ENCODE measurements around the gene DPEP3. TPM values are rescaled to one million over a fixed set of nuclear protein-coding genes. Genes with fewer than 3 reads are reported as not detected.

Gene DPEP3
- total and polyA plus RNA-seq, 10 of the 15 experiments (the other 5 are each of a cell fraction or from before 2014, with no cell fraction given): not detected

DNA sequence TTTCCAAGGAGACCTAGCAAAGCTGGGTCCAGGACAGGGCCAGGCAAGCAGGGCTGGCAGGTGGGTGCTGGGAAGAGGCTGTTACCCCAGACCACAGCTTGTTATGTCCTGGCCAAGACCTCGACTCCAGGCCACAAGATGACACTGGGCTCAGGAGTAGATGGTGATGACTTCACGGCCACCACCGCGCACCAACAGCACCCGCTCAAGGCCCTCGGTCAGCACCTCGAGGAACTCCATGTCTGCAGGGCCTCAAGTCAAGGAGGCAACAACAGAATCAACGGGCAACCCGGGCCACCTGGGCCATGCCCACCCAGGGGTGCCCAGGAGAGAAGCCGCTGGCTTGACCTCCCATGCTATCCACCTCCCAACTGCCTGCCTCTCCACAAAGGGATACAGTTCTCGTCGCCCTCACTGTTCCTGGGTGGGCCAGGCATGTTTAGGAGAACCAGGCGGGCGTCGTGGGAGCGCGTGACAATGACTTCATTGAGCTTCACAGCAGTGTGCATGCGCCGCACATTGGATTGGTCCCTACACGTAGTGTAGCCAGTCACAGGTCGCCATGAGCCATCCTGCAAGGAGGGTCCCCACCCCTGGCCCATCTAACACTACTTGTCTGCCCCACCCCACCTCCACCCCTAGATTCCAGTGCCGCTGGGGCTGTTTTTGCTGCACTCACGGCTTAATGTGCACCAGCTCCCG is 35.5 kb downstream of the DPEP3 start:
- ChIA-PET SMC1A (ENCODE audit: uncharacterized antibody, unreplicated experiment) (no interaction called here), RAD21 (ENCODE audit: unreplicated experiment) (no interaction called here), CTCF (interaction anchor here (1.3 to 1.7 kb wide), 2 partner anchors 19 to 96 kb away, joined by 4 to 5 read pairs; no protein-coding TSS in a partner anchor), POLR2A (interaction anchor here (1.1 to 1.3 kb wide), 2 partner anchors 9 to 21 kb away, joined by 3 read pairs; no protein-coding TSS in a partner anchor)
- intact Hi-C loops (cut with micrococcal nuclease; ENCODE audit: unreplicated experiment) (no loop called here), in situ Hi-C loops (cut with MboI) (no loop called here)
- ATAC-seq: no peak
- H3K79me2 ChIP-seq (ENCODE audit: control insufficient read depth, insufficient read depth, low read length): no peaks in the 10 kb centered on the region
- no TSS peak for BruUV-seq (replicated peaks)
- no peak overlapping the region for H2AFZ ChIP-seq (ENCODE audit: control insufficient read depth, low read depth, low read length)
- peaks cover 0 to 12% of the 10 kb centered on the region in 2 experiments; a peak in 3 of 4 replicates for H3K36me3 ChIP-seq (ENCODE audit: control insufficient read depth in 2 of 2, insufficient read depth in 2 of 2, low read length in 1 of 2)
- peaks cover 4% of the 10 kb centered on the region for H3K4me1 ChIP-seq (ENCODE audit: control insufficient read depth, insufficient read depth, low read length)
- FAIRE-seq: no peak
- H3K27me3 ChIP-seq (replicated peaks in 1 of 2; ENCODE audit: control insufficient read depth in 2 of 2, insufficient read depth in 2 of 2, low read length in 1 of 2): no peaks in the 10 kb centered on the region
- no peak overlapping the region for H3K4me3 ChIP-seq
- H3K9ac ChIP-seq (ENCODE audit: control insufficient read depth, insufficient read depth, low read length): no peak overlapping the region
- no peaks in the 10 kb centered on the region for H3K9me3 ChIP-seq (replicated peaks; ENCODE audit: control insufficient read depth, insufficient read depth, low read length)
- TF ChIP-seq MYC (IDR thresholded peaks at IDR 0.05; ENCODE audit: insufficient read depth, insufficient read length, insufficient replicate concordance, low read length, severe bottlenecking) (no peak), BMI1 (IDR thresholded peaks at IDR 0.05; ENCODE audit: borderline replicate concordance) (no peak), MEF2B (IDR thresholded peaks at IDR 0.05; ENCODE audit: partially characterized antibody, poor library complexity, severe bottlenecking) (no peak), ETV6 (conservative IDR thresholded peaks at IDR 0.05 in 1 of 2, IDR thresholded peaks at IDR 0.05 in 1 of 2; ENCODE audit: borderline replicate concordance in 1 of 2, low read depth in 1 of 2) (no peak), SUPT20H (IDR thresholded peaks at IDR 0.05; ENCODE audit: borderline replicate concordance, control insufficient read depth, low read depth, low read length) (no peak), RAD51 (IDR thresholded peaks at IDR 0.05) (no peak), NFXL1 (IDR thresholded peaks at IDR 0.05; ENCODE audit: borderline replicate concordance) (no peak), TAF1 (IDR thresholded peaks at IDR 0.05; ENCODE audit: borderline replicate concordance, low read depth, low read length) (no peak), RELA (IDR thresholded peaks at IDR 0.05; ENCODE audit: borderline replicate concordance, partially characterized antibody) (no peak), IRF5 (IDR thresholded peaks at IDR 0.05; ENCODE audit: borderline replicate concordance) (no peak), HDAC6 (IDR thresholded peaks at IDR 0.05; ENCODE audit: unreplicated experiment) (no peak)
- no peaks in the 10 kb centered on the region for H4K20me1 ChIP-seq (ENCODE audit: control insufficient read depth, insufficient read depth)
- no peak overlapping the region for H3K4me2 ChIP-seq (ENCODE audit: control insufficient read depth, insufficient read depth)
- 94% methylated on average over 24 of the region's 24 CpGs for WGBS (ENCODE audit: insufficient coverage, insufficient replicate concordance, low lambda C conversion rate, missing lambda C conversion rate)
- no peak for DNase-seq (ENCODE audit: low read depth, low spot score)
- no peak overlapping the region for H3K27ac ChIP-seq (ENCODE audit: control insufficient read depth, insufficient read depth)

Measured in GM12878 (cell line).